Measurements from ENCODE around the gene TUBA4B. TPM values are rescaled to one million over a fixed set of nuclear protein-coding genes. Genes with fewer than 3 reads are reported as not detected.
A peak's percentile ranks its signal among the peaks of the same experiment; 100 is the strongest.

TUBA4B gene
- total RNA-seq, 1 donor from 2014 or later = not detected

DNA sequence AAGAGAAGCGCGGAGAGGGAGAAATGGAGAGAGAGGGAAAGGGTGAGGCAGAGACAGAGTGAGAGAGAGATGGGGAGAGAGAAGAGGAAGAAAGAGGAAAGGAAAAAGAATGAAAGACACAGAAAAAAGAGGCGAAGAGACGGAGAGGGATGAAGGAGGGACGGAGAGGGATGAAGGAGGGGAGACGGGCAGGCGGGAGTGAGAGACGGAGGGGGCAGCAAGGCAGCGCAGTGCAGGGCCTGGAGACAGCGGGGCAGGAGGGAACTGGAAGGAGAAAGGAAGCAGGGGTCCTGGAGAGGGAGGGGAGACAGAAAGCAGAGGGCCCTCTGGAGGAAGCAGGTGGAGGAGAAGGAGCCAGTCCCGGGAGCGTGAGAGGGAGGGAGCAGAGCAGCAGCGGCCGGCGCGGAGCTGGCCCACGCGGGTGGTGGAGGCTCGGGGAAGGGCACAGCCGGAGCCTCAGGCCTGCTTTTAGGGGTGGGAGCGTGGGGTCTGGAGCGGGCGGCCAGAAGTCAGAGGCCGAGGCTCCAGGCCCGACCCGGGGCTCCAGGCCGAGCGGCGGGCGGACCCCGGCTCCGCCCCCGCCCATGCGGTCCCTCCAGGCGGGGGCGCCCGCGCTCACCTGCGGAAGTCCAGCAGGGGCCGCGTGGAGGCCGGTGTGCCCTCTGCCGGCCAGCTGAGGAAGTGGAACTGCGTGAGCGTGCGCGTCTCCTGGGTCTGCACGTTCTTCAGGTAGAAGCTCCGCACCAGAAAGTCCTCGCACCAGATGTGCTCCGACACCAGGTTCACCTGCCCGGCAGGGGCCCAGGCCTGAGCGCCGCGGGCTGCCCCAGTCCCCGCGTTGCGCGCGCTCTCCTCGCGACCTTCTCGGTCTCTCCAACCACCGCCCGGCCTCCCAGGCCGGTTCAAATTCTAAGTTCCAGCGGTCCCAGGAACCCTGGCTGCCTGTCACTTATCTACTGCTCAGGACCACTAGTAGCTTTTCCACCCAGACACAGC, 41.6 kb downstream of the TUBA4B start:
- TF ChIP-seq CTCF (IDR thresholded peaks at IDR 0.05; ENCODE audit: unreplicated experiment) = peak; percentile 98
- peak overlapping the region; percentile 36 for H3K27ac Mint-ChIP-seq (ENCODE audit: unreplicated experiment)
- H3K4me3 Mint-ChIP-seq (ENCODE audit: unreplicated experiment) = peak overlapping the region; percentile 90
- DNase-seq (ENCODE audit: low spot score) = peak; percentile 93
- H3K4me1 Mint-ChIP-seq (ENCODE audit: unreplicated experiment) = peaks cover 6% of the 10 kb centered on the region
- peaks cover 4% of the 10 kb centered on the region for H3K9me3 Mint-ChIP-seq (ENCODE audit: unreplicated experiment)
- peaks cover 4% of the 10 kb centered on the region for H3K36me3 Mint-ChIP-seq (ENCODE audit: low read depth, unreplicated experiment)
- peaks cover 8% of the 10 kb centered on the region for H3K27me3 Mint-ChIP-seq (ENCODE audit: unreplicated experiment)

- Mint-ChIP-seq H3K27me3 (ENCODE audit: unreplicated experiment) (peaks cover 8% of the 10 kb centered on the region), H3K36me3 (ENCODE audit: low read depth, unreplicated experiment) (peaks cover 4% of the 10 kb centered on the region), H3K4me3 (ENCODE audit: unreplicated experiment) (no peak overlapping the region), H3K27ac (ENCODE audit: unreplicated experiment) (no peak overlapping the region), H3K9me3 (ENCODE audit: unreplicated experiment) (peaks cover 4% of the 10 kb centered on the region), H3K4me1 (ENCODE audit: unreplicated experiment) (peaks cover 6% of the 10 kb centered on the region)
- TF ChIP-seq CTCF (IDR thresholded peaks at IDR 0.05; ENCODE audit: unreplicated experiment) = no peak
- DNase-seq (ENCODE audit: low spot score) = no peak
Measured at GRCh38 chr2:219296142-219296541, 43.1 kb downstream of the TUBA4B start.

- Mint-ChIP-seq H3K9me3 (ENCODE audit: unreplicated experiment) (peaks cover 4% of the 10 kb centered on the region), H3K27me3 (ENCODE audit: unreplicated experiment) (peaks cover 10% of the 10 kb centered on the region), H3K4me3 (ENCODE audit: unreplicated experiment) (no peak overlapping the region), H3K36me3 (ENCODE audit: low read depth, unreplicated experiment) (peaks cover 4% of the 10 kb centered on the region), H3K4me1 (ENCODE audit: unreplicated experiment) (peaks cover 6% of the 10 kb centered on the region), H3K27ac (ENCODE audit: unreplicated experiment) (no peak overlapping the region)
- no peak for TF ChIP-seq CTCF (IDR thresholded peaks at IDR 0.05; ENCODE audit: unreplicated experiment)
- no peak for DNase-seq (ENCODE audit: low spot score)
Measured at GRCh38 chr2:219296631-219297391, 43.8 kb downstream of the TUBA4B start.

DNA sequence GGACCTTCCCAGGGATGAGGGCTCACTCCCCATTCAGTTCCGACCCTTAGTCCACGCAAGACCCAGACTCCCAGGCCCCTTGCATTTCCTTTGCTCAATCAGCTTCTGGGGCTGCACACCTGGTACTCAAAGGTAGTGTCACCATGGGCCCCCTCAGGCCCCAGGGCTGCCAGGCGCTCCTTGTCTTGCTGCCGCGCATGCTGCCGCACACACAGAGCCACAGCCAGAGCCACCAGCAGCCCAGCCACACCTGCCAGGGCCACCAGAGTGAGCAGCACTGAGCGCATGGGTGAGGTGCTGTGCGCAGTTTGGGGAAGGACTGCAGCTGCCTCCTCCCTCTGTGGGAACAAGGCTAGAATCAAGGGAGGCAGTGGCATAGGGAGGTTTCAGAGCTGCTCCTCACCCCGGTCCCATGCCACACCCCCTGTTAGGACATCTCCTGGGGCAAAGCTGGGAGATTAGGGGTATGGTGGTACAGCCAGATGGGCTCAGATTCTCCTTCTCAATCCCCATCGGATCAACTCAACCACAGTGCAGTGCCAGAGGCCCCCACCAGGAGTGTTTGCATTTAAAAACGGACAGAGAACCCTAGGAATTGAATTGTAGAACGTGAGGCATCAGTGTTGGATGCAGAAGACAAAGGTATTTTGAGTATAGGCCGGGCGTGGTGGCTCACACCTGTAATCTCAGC, 44.9 kb downstream of the TUBA4B start:
- Mint-ChIP-seq H3K4me3 (ENCODE audit: unreplicated experiment) (no peak overlapping the region), H3K4me1 (ENCODE audit: unreplicated experiment) (peaks cover 6% of the 10 kb centered on the region), H3K27ac (ENCODE audit: unreplicated experiment) (no peak overlapping the region), H3K27me3 (ENCODE audit: unreplicated experiment) (peaks cover 10% of the 10 kb centered on the region), H3K9me3 (ENCODE audit: unreplicated experiment) (peaks cover 4% of the 10 kb centered on the region), H3K36me3 (ENCODE audit: low read depth, unreplicated experiment) (peaks cover 4% of the 10 kb centered on the region)
- DNase-seq (ENCODE audit: low spot score) = no peak
- TF ChIP-seq CTCF (IDR thresholded peaks at IDR 0.05; ENCODE audit: unreplicated experiment) = no peak

All from endothelial cell (in vitro differentiated cells).